Measurements from ENCODE around the gene MARK3. TPM values are rescaled to one million over a fixed set of nuclear protein-coding genes. Genes with fewer than 3 reads are reported as not detected.
A peak's percentile ranks its signal among the peaks of the same experiment; 100 is the strongest.

Gene MARK3
- total and polyA plus RNA-seq, 2 of the 13 experiments (the other 11 are each of a cell fraction or from before 2014, with no cell fraction given) = 47.7 to 56.6 TPM

DNA sequence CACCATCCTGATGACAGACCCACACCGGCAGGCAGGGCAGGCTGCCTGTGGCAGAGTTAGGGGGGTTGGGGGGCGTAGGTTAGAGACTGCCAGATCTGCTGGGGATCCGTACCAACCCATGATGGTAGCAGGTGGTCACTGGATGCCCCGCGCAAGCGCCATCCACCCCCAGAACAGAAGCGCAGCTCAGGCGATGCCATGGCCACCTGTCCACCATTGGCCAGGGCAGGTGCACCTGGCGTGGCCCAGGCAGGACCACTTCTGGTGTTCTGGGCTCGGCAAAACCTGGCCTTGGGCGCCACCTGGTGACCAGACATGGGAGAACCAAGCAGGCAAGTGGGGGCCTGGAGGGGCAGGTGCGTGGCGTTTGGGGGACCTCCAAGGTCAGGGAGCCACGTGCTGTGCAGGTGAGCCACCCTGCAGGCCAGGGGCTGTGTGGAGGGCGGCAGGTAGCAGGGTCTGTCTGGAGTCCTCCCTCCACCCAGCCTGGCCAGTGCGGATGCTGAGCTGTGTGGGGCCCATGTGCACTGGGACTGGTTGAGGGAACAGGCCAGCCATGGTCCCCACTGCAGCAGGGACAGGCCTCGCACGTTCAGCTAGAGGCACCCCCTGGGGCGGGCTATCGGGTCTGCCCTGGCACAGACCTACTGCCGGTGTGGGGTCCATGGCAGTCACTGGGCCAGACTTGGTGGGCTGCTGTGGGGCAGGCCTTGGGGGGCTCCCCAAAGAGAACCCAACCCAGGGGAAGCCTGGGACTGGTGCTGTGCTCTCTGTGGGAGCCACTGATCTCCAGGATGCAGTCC is 161.6 kb downstream of the MARK3 start (continued):
- TF ChIP-seq, protein P1, sequence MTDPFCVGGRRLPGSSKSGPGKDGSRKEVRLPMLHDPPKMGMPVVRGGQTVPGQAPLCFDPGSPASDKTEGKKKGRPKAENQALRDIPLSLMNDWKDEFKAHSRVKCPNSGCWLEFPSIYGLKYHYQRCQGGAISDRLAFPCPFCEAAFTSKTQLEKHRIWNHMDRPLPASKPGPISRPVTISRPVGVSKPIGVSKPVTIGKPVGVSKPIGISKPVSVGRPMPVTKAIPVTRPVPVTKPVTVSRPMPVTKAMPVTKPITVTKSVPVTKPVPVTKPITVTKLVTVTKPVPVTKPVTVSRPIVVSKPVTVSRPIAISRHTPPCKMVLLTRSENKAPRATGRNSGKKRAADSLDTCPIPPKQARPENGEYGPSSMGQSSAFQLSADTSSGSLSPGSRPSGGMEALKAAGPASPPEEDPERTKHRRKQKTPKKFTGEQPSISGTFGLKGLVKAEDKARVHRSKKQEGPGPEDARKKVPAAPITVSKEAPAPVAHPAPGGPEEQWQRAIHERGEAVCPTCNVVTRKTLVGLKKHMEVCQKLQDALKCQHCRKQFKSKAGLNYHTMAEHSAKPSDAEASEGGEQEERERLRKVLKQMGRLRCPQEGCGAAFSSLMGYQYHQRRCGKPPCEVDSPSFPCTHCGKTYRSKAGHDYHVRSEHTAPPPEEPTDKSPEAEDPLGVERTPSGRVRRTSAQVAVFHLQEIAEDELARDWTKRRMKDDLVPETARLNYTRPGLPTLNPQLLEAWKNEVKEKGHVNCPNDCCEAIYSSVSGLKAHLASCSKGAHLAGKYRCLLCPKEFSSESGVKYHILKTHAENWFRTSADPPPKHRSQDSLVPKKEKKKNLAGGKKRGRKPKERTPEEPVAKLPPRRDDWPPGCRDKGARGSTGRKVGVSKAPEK (CRISPR knock-in tag; IDR thresholded peaks at IDR 0.05; ENCODE audit: borderline replicate concordance) = no peak
- TF ChIP-seq PRPF4 (IDR thresholded peaks at IDR 0.05; ENCODE audit: low read depth, low read length, poor library complexity, severe bottlenecking) (no peak), HOXA5 (CRISPR knock-in tag; IDR thresholded peaks at IDR 0.05) (0 out of 2 replicates have a peak, but pooled peaks have one; percentile 47), PAX8 (CRISPR knock-in tag; IDR thresholded peaks at IDR 0.05; ENCODE audit: borderline replicate concordance) (no peak), ZNF672 (CRISPR knock-in tag; IDR thresholded peaks at IDR 0.05) (no peak), ZNF841 (CRISPR knock-in tag; IDR thresholded peaks at IDR 0.05; ENCODE audit: borderline replicate concordance) (no peak), NPAS2 (CRISPR knock-in tag; IDR thresholded peaks at IDR 0.05; ENCODE audit: borderline replicate concordance) (no peak), ISL2 (CRISPR knock-in tag; IDR thresholded peaks at IDR 0.05) (peak; percentile 61), GZF1 (CRISPR knock-in tag; IDR thresholded peaks at IDR 0.05) (no peak), CREM (IDR thresholded peaks at IDR 0.05) (no peak), CREM (CRISPR knock-in tag; IDR thresholded peaks at IDR 0.05) (no peak), FOXJ3 (CRISPR knock-in tag; IDR thresholded peaks at IDR 0.05; ENCODE audit: borderline replicate concordance) (0 out of 2 replicates have a peak, but pooled peaks have one; percentile 25), ZNF781 (CRISPR knock-in tag; IDR thresholded peaks at IDR 0.05; ENCODE audit: borderline replicate concordance, not compliant biosample characterization) (no peak), ONECUT2 (CRISPR knock-in tag; IDR thresholded peaks at IDR 0.05) (no peak), ARNTL (CRISPR knock-in tag; IDR thresholded peaks at IDR 0.05) (no peak)
- TF ChIP-seq, protein P2, sequence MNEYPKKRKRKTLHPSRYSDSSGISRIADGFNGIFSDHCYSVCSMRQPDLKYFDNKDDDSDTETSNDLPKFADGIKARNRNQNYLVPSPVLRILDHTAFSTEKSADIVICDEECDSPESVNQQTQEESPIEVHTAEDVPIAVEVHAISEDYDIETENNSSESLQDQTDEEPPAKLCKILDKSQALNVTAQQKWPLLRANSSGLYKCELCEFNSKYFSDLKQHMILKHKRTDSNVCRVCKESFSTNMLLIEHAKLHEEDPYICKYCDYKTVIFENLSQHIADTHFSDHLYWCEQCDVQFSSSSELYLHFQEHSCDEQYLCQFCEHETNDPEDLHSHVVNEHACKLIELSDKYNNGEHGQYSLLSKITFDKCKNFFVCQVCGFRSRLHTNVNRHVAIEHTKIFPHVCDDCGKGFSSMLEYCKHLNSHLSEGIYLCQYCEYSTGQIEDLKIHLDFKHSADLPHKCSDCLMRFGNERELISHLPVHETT (CRISPR knock-in tag; conservative IDR thresholded peaks at IDR 0.05) = no peak
- TF ChIP-seq, protein P3, sequence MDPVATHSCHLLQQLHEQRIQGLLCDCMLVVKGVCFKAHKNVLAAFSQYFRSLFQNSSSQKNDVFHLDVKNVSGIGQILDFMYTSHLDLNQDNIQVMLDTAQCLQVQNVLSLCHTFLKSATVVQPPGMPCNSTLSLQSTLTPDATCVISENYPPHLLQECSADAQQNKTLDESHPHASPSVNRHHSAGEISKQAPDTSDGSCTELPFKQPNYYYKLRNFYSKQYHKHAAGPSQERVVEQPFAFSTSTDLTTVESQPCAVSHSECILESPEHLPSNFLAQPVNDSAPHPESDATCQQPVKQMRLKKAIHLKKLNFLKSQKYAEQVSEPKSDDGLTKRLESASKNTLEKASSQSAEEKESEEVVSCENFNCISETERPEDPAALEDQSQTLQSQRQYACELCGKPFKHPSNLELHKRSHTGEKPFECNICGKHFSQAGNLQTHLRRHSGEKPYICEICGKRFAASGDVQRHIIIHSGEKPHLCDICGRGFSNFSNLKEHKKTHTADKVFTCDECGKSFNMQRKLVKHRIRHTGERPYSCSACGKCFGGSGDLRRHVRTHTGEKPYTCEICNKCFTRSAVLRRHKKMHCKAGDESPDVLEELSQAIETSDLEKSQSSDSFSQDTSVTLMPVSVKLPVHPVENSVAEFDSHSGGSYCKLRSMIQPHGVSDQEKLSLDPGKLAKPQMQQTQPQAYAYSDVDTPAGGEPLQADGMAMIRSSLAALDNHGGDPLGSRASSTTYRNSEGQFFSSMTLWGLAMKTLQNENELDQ (CRISPR knock-in tag; IDR thresholded peaks at IDR 0.05; ENCODE audit: borderline replicate concordance) = no peak
- TF ChIP-seq, protein P4, sequence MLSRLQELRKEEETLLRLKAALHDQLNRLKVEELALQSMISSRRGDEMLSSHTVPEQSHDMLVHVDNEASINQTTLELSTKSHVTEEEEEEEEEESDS (CRISPR knock-in tag; IDR thresholded peaks at IDR 0.05; ENCODE audit: borderline replicate concordance) = no peak
- TF ChIP-seq, protein P5, sequence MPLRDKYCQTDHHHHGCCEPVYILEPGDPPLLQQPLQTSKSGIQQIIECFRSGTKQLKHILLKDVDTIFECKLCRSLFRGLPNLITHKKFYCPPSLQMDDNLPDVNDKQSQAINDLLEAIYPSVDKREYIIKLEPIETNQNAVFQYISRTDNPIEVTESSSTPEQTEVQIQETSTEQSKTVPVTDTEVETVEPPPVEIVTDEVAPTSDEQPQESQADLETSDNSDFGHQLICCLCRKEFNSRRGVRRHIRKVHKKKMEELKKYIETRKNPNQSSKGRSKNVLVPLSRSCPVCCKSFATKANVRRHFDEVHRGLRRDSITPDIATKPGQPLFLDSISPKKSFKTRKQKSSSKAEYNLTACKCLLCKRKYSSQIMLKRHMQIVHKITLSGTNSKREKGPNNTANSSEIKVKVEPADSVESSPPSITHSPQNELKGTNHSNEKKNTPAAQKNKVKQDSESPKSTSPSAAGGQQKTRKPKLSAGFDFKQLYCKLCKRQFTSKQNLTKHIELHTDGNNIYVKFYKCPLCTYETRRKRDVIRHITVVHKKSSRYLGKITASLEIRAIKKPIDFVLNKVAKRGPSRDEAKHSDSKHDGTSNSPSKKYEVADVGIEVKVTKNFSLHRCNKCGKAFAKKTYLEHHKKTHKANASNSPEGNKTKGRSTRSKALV (CRISPR knock-in tag; IDR thresholded peaks at IDR 0.05) = 0 out of 2 replicates have a peak, but pooled peaks have one; percentile 39
